Nephron (organoid): ENCODE results near the gene DRICH1.
A peak's percentile ranks its signal among the peaks of the same experiment; 100 is the strongest.
"Not testable (repeated sequence)": the region's sequence is repeated elsewhere in the genome, so short reads cannot be mapped to it uniquely, and the experiment has no call there.

Experiments
- H3K27ac Mint-ChIP-seq, 3 experiments: 2 replicates each; pipeline ENCODE4 v1.8.0; 2020; ENCODE audit warnings: mixed read lengths in 3 of 3, mild to moderate bottlenecking in 2 of 3, moderate library complexity in 1 of 3
- H3K27me3 Mint-ChIP-seq: 2 replicates; pipeline ENCODE4 v1.8.0; 2021; ENCODE audit warnings: low read depth, mild to moderate bottlenecking, moderate library complexity, mixed read lengths
- H3K36me3 Mint-ChIP-seq: 2 replicates; pipeline ENCODE4 v1.8.0; 2020; ENCODE audit warnings: low read depth, mixed read lengths
- H3K4me1 Mint-ChIP-seq: 2 replicates; pipeline ENCODE4 v1.8.0; 2020; ENCODE audit warnings: mixed read lengths
- H3K4me3 Mint-ChIP-seq, 3 experiments: 2 replicates each; pipeline ENCODE4 v1.8.0; 2020; ENCODE audit warnings: mild to moderate bottlenecking in 3 of 3, mixed read lengths in 3 of 3, moderate library complexity in 2 of 3
- H3K9me3 Mint-ChIP-seq: 2 replicates; pipeline ENCODE4 v1.8.0; 2020; ENCODE audit warnings: mixed read lengths
- TF ChIP-seq, protein P1 (sequence below), 3 experiments: fragments of 200-600 bp; sonication (generic); IDR thresholded peaks; one replicate each; pipeline ENCODE4 v1.5.0; 2021; ENCODE audit warnings: antibody characterized with exemption in 3 of 3; ENCODE audit not compliant: unreplicated experiment in 3 of 3

DRICH1 gene

DNA sequence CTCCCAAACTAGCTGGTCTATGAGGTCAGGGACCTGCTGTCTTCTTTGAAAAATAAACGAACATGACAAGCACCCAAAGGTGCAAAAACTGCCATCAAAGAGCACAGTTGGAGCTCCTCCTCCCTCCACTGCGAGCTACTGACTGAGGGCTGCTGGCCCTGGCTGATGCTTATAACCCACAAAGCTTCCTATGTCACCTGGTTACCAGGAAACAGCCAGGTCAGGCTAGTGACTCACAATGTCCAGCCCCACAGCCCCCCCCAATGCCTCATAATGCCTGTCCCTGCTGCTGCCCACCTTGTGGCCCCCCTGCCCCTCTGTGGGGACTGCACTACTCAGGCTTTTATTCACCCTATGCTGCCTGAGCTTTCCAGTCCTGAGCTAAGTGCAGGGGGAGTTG is at the start of gene DRICH1:
DRICH1 (minus strand) TSS at position 144 of the 400 bp plus-strand sequence. CDS start 298 bp downstream, outside the sequence.
- TF ChIP-seq, protein P1, sequence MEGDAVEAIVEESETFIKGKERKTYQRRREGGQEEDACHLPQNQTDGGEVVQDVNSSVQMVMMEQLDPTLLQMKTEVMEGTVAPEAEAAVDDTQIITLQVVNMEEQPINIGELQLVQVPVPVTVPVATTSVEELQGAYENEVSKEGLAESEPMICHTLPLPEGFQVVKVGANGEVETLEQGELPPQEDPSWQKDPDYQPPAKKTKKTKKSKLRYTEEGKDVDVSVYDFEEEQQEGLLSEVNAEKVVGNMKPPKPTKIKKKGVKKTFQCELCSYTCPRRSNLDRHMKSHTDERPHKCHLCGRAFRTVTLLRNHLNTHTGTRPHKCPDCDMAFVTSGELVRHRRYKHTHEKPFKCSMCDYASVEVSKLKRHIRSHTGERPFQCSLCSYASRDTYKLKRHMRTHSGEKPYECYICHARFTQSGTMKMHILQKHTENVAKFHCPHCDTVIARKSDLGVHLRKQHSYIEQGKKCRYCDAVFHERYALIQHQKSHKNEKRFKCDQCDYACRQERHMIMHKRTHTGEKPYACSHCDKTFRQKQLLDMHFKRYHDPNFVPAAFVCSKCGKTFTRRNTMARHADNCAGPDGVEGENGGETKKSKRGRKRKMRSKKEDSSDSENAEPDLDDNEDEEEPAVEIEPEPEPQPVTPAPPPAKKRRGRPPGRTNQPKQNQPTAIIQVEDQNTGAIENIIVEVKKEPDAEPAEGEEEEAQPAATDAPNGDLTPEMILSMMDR (IDR thresholded peaks at IDR 0.05; ENCODE audit: unreplicated experiment in 3 of 3): no peak
- no peak within 1 kb of the TSS for H3K4me3 Mint-ChIP-seq
- no peaks in the 10 kb centered on the region for H3K4me1 Mint-ChIP-seq
- no peak within 1 kb of the TSS for H3K27ac Mint-ChIP-seq
- H3K9me3 Mint-ChIP-seq: no peaks in the 10 kb centered on the region
- H3K27me3 Mint-ChIP-seq: peaks cover 4% of the 10 kb centered on the region
- peaks cover 7% of the 10 kb centered on the region for H3K36me3 Mint-ChIP-seq

GRCh38 chr22:23681026-23681809 is 49.1 kb upstream of the DRICH1 start:
- H3K27me3 Mint-ChIP-seq: no peaks in the 10 kb centered on the region
- no peak overlapping the region for H3K4me3 Mint-ChIP-seq
- TF ChIP-seq, protein P1 (IDR thresholded peaks at IDR 0.05; ENCODE audit: unreplicated experiment in 3 of 3): no peak
- no peak overlapping the region for H3K27ac Mint-ChIP-seq
- H3K9me3 Mint-ChIP-seq: no peaks in the 10 kb centered on the region
- peaks cover 29% of the 10 kb centered on the region for H3K36me3 Mint-ChIP-seq
- H3K4me1 Mint-ChIP-seq: peaks cover 34% of the 10 kb centered on the region

GRCh38 chr22:23678133-23678532 is 46.0 kb upstream of the DRICH1 start:
- Mint-ChIP-seq H3K36me3 (peaks cover 24% of the 10 kb centered on the region), H3K9me3 (no peaks in the 10 kb centered on the region), H3K4me1 (peaks cover 14% of the 10 kb centered on the region), H3K4me3 (no peak overlapping the region), H3K27me3 (no peaks in the 10 kb centered on the region), H3K27ac (peak overlapping the region in 1 of 3 experiments; percentile 79)
- TF ChIP-seq, protein P1 (IDR thresholded peaks at IDR 0.05; ENCODE audit: unreplicated experiment in 3 of 3): no peak

GRCh38 chr22:23677701-23677995 is 45.5 kb upstream of the DRICH1 start:
- H3K4me1 Mint-ChIP-seq: peaks cover 14% of the 10 kb centered on the region
- H3K4me3 Mint-ChIP-seq: no peak overlapping the region
- peak overlapping the region in 2 of 3 experiments; percentile 56 to 79 for H3K27ac Mint-ChIP-seq
- H3K9me3 Mint-ChIP-seq: no peaks in the 10 kb centered on the region
- peaks cover 19% of the 10 kb centered on the region for H3K36me3 Mint-ChIP-seq
- H3K27me3 Mint-ChIP-seq: no peaks in the 10 kb centered on the region
- TF ChIP-seq, protein P1 (IDR thresholded peaks at IDR 0.05; ENCODE audit: unreplicated experiment in 3 of 3): no peak

GRCh38 chr22:23676841-23677700 is 45.0 kb upstream of the DRICH1 start:
- not testable (repeated sequence) for H3K4me3 Mint-ChIP-seq, H3K9me3 Mint-ChIP-seq, H3K27me3 Mint-ChIP-seq
- peaks cover 11% of the 10 kb centered on the region for H3K4me1 Mint-ChIP-seq
- peak overlapping the region in 2 of 3 experiments; percentile 56 to 79 for H3K27ac Mint-ChIP-seq
- peaks cover 13% of the 10 kb centered on the region for H3K36me3 Mint-ChIP-seq
